Dedifferentiated amniotic fluid mesenchymal stem cell (primary cell): ENCODE results near the gene SDK2.

Experiments used
- DNase-seq: peaks from one replicate; pipeline ENCODE4 v3.0.0-alpha.2; 2016; ENCODE audit errors: extremely low spot score

Gene SDK2

DNA sequence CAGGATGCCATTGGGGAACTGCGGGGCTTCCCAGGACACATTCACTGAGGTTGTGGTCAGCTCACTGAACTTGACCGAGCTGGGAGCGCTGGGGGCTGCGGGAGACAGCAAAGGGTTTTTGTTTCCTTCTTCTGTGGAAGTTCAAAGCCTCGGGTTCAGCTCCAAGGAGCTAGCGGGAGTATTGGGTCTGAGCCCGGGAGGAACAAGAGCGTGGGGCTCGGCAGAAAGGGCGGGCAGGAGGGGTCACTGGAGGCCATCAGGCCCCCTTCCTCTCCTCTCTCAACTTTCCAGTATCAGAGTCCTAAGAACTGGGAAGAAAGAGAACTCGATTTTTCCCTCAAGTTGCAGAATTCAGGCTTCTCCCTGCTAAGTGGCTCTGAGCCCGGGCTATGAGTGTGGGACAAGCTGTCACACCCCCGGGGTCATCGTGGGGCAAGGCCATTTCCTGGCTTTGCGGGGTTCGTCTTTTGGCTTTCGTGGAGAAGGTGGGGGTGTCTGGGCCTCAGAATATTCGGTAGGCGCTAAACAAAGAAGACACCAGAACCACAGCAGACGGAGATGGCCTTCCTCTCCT is 278.9 kb downstream of the SDK2 start:
- DNase-seq, result no peak

DNA sequence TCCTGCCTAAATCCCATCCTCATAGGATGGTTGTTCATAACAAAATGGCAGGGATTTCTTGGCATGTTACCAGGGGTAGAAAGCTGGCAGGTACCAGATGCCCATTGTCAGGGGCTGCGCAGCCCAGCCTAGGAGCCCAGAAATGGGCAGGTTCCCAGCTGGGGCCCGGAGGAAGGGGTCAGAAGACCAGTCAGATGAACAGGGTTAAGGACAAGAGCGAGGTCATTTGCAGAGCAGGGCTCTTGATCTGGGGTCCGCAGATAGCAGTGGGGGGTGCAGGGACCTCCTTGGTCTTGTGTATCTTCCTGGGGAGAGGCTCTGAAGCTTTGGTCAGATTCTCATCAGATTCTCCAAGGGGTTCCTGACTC is 280.1 kb downstream of the SDK2 start:
- DNase-seq, result no peak

GRCh38 chr17:73363442-73364154 is 280.6 kb downstream of the SDK2 start:
- no peak for DNase-seq

- no peak for DNase-seq
Measured at GRCh38 chr17:73362697-73363096, 281.5 kb downstream of the SDK2 start.

DNA sequence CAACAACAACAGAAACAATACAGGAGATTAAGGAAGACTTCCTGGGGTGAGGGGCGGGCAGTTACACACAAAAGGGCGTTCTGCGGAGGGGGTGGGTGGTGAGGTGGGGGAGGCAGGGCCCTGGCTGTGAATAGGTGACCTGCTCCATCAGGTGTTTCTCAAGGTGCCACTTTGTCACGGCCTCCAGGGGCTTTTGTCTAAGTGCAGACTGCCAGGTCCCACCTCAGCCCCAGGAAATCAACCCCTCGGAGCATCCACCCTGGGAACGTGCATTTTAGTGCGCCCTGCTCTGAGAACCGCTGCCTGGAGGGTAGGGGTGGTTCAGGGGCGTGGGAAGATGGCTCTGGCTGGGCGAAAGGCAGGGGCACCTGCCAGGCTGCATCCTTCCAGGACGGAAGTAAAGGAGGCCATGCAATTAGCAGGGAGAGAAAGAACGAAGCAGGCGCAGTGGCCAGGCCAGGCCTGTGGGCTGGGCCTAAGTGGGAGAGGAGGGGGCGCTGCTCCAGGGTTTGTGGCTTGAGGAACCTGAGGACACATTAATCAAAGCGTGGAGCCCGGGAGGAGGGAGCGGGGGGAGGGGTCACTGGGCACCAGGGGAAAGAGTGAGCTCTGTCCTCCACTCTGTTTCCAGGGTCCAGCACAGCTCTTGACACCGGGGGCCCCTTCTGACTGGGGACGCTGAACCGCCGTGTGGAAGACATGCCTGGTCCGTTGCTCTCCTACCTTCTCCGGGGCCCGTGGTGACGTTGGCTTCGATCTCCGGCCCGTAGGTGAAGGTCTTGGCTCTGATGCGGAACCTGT is 283.1 kb downstream of the SDK2 start:
- no peak for DNase-seq

- no peak for DNase-seq
Measured at GRCh38 chr17:73359987-73360410, 284.2 kb downstream of the SDK2 start.

- DNase-seq, result no peak
Measured at GRCh38 chr17:73359352-73359751, 284.9 kb downstream of the SDK2 start.

- no peak for DNase-seq
Measured at GRCh38 chr17:73358668-73359067, 285.6 kb downstream of the SDK2 start.

- DNase-seq, result no peak
Measured at GRCh38 chr17:73357981-73358380, 286.3 kb downstream of the SDK2 start.

DNA sequence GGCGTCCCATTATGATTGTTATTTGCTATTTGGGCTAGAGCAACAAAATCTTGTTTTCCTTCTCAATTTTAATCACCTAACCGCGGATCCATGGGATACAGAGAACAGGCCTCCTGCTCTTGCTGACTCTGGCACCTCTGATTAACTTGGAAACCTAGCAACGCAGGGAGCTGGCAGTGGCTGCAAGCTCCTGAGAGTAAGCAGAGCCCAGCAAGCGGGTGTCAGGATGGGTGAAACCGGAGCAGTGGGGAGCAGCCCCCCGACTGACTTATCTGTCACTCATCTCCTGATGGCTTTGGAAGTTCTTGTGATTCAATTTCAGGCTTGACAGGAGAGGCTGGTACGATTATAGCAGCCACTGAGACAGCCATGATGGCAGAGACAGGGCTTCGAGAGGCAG is 286.9 kb downstream of the SDK2 start:
- no peak for DNase-seq

DNA sequence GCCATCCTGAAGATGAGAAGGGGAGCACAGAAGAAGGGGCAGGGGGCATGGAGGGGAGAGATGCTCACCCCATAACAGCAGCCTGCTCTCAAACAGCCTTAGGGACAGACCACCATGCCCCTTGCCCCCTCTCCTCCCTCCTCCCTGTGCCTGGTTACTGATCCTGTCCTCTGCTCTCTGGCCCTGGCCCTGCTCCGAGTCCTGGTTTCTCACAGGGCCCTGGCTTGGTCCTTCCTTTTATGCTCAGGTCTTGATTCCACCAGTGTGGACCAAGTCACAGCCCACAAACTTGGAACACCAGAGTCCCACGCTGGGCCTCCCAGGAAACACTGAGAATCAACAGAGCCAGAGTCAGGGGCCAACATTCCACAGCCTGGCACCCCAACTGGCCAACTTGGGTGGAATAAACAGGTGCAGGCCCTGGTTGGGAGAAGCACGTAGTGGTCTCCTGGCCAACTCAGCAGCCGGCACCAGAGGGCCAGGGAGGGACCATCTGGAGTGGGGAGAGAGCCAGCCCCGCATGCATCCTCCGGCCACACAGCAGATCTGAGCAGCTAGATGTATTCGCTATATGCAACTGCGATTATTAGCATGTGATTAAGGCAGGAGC is 287.6 kb downstream of the SDK2 start:
- no peak for DNase-seq

GRCh38 chr17:73354423-73355284 is 289.6 kb downstream of the SDK2 start:
- DNase-seq, result no peak

DNA sequence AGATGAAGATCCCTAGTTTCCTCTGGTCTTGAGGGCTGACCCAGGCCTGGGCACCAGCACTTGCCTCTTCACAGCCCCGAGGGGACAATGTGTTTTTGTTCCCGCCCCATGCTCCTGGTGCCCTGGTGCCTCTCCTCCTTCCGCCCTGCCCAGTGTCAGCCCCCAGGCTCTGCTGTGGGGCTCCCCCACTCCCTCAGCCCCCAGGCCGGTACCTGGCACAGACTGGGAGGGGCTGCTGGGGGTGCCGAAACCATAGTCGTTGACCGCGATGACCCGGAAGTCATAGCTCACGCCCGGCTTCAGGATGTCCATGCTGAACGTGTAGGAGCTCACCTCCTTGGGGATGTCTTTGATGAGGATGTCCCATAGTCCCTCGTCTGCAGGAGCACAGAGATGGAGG is 292.0 kb downstream of the SDK2 start:
- DNase-seq, result no peak

DNA sequence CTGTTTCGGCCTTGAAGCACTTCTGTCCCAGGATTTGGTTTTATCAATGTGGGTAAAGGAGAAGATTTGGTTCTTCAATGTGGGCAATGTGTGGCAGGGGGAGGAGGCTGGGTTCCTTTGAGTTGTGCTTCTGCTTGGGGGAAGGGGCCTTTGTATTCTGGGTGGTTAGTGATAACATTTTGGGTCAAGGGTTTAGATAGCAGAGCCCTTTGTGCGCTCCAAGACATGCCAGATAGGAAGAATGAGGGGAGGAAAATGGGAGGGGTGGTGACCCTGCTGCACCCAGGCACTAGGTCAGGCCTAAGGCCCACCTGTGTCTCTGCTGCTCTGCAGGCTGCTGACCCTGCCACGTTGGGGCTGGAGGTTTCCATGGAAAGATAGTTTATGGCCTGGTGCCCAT is 292.5 kb downstream of the SDK2 start:
- DNase-seq, result no peak

DNA sequence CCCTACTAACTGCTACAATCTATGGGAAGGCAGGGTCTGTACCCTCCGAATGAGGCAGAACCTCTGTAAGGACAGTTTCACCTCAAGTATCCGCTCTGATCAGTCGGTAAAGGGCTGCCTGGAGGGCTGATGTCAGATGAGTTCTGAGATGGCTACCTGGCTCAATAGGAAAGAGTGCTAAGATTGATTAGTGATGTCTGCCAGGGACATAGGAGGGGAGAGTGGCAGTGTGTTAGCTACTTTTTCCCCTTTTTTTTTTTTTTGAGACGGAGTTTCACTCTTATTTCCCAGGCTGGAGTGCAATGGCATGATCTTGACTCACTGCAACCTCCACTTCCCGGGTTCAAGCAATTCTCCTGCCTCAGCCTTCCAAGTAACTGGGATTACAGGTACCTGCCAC is 293.4 kb downstream of the SDK2 start:
- DNase-seq, result no peak

DNA sequence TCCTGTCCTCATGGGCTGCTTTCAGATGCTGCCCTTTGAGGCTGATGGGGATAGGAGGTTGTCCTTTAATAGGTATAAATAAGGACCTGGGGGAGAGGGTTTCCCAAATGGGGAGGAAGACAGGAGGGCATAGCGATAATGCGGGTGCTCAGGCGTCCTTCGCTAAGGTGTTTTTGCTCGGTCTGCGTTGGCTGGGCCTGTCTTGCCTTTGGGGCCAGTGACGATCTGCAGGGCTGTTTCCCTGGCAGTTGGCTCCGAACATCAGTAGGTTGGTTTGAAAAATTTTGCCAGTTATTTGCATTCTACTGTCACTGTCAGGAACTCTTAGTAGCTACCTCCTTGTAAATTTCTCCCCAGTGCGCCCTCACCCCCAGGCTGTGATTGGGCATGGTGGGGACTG is 294.6 kb downstream of the SDK2 start:
- no peak for DNase-seq

DNA sequence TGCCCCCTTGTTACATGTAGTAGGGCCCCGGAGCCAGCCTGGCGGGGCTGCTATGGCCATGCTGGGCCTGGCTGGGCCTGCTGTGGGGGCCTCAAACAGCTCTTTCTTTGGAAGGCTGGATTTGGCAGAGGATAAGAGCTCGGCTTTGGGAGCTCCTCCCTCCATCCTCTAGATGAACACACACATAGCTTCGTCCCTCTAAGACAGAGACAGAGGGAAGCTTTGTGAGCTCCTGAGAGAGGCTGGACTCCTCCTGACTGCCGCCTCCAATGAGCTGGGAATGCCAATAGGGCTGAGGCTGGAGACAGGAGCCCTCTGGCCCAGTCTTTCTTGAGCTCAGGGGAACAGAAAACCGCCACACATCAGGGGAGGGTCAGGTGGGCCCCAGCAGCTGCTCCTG is 295.1 kb downstream of the SDK2 start:
- DNase-seq, result no peak

GRCh38 chr17:73348829-73349095 is 295.5 kb downstream of the SDK2 start:
- no peak for DNase-seq

DNA sequence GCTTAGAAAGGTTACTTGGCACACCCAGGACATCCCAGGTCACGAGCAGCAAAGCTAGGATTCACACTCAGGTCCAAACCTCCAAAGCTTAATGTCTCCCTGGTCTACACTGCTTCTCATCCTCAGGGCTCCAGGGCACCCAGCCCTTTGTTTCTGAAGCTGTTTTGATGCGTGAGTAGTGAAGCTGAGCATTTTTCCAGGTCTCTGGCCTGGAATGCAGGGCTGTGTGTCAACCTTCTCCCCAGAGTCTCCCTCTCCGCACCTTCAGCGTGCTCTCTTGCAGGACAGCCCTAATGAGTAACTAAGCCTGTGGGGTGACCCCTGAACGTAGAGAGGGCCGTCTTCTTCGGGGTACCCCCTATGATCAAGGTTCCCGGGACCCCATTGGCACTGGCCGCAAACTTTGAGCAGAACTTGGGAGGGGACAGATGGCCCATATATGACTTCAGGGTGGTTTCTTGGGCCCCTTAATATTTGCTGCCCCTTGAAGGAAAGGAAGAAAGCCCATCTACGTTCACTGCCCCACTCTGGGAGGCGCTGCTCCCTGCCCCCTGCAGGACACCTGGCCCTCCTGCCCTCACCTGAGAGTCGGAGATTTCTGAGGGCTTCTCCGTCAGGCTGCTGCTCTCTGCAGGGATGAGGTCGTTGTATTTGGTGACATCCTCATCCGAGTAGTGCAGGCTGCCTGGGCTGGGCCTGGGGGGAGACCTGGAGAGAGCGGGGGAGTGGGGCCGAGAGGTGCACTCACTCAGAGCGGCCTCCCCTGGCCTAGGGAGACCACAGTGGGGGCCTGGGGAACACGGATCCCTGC is 296.0 kb downstream of the SDK2 start:
- no peak for DNase-seq

DNA sequence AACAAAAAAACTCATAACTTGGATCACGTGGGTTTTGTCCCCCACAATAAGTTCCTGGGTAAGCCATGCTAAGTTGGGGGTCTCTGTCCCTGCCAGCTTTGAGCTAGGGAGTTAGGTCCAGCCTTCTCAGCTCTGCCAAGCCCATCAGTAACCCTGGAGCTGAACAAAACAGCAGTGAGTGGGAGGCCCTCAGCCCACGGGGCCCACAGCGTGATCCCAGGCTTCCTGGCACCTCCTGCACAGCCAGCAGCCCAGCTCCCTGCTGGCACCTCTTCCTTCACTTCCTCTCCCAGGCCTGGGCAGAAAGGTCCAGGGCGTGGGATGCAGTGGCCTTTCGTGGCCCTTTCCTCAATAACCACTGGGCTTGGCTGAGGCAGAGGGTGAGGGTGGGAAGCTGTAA is 296.9 kb downstream of the SDK2 start:
- no peak for DNase-seq

DNA sequence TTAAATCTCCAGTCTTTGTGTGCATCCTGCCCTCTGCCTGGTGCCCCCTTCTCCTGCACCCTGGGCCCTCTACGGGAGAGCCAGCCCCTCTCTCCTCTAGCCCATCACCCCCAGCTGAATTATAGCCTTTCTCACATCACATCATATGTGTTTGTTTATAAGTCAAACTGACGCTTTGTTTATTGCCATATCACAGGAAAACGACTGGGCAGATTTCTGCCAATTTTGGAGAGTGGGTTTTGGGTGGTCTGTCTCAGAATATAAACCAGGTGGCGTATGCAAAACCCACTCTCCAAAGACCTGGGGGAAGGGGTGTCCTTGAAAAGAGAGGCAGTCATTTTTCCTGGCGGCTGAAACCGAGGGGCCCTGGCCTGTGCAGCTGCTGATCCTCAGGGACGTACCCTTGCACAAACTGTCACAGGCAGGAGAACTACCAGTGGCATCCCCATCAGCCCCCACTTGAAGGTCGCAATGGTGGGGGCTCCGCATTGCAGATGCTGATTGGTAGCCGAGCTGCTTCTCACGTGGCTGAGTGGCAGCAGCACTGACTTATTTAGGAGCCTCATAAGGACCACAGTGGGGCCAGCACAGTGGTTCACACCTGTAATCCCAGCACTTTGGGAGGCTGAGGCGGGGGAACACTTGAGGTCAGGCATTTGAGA is 297.6 kb downstream of the SDK2 start:
- DNase-seq, result no peak
